GM19238 (cell line): ENCODE measurements around the gene PDK1.
A peak's percentile ranks its signal among the peaks of the same experiment; 100 is the strongest.
"Not testable (repeated sequence)": the region's sequence is repeated elsewhere in the genome, so short reads cannot be mapped to it uniquely, and the experiment has no call there.

ENCODE experiments used
- DNase-seq: peaks from one replicate; pipeline ENCODE4 v3.0.0; 2011; ENCODE audit warnings: low spot score; ENCODE audit not compliant: insufficient read length

The PDK1 gene

DNA sequence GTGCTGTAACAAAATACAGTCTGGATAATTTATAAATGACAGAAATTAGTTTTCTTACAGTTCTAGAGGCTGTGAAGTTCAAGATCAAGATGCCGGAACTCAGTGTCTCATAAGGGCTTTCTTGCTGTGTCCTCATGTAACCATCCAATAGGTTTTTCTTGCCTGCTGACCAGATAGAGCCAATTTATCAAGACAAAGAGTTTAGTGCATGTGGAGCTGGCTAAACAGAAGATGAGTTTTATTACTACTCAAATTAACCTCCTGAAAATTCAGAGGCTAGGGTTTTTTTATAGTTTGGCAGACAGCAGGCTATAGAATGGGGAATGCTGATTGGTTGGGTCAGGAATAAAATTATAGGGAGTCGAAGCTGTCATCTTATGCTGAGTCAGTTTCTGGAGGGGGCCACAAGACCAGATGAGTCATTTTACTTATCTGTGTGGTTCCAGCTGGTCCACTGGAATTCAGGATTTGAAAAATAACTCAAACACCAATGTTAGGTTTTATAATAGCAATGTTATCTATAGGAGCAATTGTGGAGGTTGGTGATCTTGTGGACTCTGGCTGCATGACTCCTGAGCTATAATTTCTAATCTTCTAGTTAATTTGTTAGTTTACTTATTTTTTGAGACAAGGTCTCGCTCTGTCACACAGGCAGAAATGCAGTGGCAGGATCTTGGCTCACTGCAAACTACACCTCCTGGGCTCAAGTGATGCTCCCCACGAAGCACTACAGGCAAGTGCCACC, 3.2 kb upstream of the PDK1 start:
- DNase-seq, result no peak

- no peak for DNase-seq
These were observed 1.3 kb upstream of the PDK1 start for GRCh38 chr2:172554352-172555271.

GRCh38 chr2:172555272-172555521, 693 bp upstream of the PDK1 start:
- DNase-seq, result no peak

GRCh38 chr2:172556284-172557033, 569 bp downstream of the PDK1 start:
- peak; percentile 63 for DNase-seq

- DNase-seq, result no peak
These were observed 2.5 kb downstream of the PDK1 start for GRCh38 chr2:172558372-172558771.

GRCh38 chr2:172560721-172561120, 4.8 kb downstream of the PDK1 start:
- no peak for DNase-seq

DNA sequence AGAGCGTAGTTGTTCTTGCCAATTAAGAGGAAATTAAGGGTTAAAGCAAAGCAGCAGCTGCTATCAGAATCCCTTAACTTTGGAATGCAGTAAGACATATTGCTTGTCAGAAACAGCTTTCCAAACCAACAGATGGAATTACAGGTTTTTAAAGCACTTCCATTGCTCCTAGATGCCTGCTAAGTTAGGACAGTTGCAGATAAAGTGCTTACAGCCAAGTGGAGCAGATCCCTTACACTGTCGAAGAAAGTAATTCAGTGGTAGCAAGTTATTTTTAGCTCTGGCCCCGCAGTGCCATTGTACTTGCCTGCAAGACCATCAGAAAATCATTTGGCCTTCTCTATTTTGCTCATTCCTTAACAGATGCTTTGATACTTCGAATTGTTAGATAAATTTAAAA, 5.4 kb downstream of the PDK1 start:
- no peak for DNase-seq

- no peak for DNase-seq
These were observed 6.4 kb downstream of the PDK1 start for GRCh38 chr2:172562298-172562697.

DNA sequence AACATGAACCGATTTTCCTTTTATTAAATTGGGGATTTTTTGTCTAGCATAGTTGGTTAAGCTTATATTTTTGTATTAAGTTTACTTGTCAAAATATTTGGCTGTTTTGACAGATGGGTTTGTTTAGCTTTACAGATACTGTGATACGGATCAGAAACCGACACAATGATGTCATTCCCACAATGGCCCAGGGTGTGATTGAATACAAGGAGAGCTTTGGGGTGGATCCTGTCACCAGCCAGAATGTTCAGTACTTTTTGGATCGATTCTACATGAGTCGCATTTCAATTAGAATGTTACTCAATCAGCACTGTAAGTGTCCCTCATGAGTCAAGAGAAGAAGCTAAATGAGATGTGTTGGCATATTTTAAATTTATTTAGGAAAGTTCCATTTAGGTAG, 8.5 kb downstream of the PDK1 start:
- no peak for DNase-seq

- no peak for DNase-seq
These were observed 15.4 kb downstream of the PDK1 start for GRCh38 chr2:172571245-172571644.

DNA sequence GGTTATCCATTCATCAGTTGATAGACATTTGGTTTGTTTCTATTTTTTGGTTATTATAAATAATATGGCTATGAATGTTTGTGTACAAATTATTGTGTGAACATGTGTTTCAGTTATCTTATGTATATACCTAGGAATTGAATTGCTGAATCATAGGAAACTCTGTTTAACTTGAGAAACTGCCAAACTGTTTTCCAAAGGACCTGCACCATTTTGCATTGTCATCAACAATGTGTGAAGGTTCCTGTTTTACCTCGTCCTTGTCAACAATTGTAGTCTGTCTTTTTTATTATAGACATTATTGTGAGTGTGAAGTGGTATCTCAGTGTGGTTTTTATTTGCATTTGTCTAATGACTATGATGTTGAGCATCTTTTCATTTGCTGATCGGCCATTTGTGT, 17.1 kb downstream of the PDK1 start:
- DNase-seq, result no peak

GRCh38 chr2:172574965-172575364, 19.1 kb downstream of the PDK1 start:
- DNase-seq, result no peak

DNA sequence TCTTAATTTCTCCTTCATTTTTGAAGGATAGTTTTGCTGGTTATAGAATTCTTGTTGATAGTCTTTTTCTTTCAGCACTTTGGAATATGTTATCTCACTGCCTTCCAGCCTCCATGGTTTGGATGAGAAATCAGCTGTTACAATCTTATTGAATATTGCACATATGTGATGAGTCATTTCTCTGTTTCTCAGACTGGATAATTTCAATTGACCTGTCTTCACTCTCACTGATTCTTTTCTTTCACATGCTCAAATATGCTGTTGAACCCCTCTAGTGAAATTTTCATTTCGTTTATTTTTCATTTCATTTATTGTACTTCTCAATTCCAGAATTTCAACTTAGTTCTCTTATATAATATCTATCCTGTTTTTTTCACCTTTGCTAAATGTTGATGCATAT, 22.2 kb downstream of the PDK1 start:
- DNase-seq, result no peak

DNA sequence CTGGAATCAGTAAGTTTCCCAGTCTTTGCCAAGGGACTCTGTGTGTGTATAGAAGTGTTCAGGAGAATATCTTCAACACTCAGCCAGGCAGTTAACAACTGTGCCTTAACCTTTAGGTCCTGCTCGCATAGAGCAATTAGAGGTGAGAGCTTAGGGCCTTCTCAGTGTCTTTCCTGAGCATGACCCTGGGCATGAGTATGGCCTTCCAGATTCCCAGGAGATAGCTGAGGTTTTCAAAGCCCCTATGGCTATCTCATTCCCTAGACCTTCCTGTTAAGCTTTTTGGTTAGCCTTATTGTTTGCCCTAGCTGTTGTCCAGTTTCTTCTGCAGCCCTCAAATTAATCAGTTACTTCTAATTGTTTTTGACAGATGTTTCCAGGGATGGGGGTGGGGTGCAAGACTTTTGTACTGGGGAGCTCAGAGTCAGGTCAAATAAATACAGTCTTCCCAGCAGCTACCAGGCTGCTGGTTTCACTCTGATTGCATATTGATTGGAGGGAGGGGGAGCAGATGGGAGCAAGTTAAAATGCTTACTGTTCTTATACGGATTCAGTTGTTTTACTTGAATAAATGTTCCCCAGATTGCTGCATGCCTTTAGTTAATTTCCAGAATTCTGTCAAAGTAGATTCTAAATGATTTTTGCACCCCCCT, 23.1 kb downstream of the PDK1 start:
- no peak for DNase-seq

- DNase-seq, result no peak
These were observed 24.7 kb downstream of the PDK1 start for GRCh38 chr2:172580544-172580943.

- DNase-seq, result no peak
These were observed 26.8 kb downstream of the PDK1 start for GRCh38 chr2:172582656-172583055.

GRCh38 chr2:172586245-172586891, 30.5 kb downstream of the PDK1 start:
- no peak for DNase-seq

- not testable (repeated sequence) for DNase-seq
These were observed 31.3 kb downstream of the PDK1 start for GRCh38 chr2:172587231-172587630.

DNA sequence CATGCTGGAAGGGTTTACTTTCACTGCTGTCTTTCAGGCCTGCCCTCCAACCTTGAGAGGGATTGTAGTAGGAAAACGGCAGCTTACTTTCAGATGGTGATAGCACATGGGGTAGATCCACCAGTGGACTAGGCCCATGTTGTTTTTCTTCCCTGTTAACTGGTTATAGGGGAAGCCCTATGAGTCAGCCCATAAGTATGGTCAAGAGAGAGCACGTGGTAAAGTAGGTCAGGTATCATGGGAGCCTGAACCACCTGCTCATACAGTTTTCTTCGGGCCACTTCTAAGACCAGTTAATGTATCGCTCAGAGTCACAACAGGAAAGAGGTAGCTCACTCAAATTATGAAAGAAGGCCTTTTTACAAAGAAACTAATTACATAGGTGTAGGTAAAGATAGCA, 33.0 kb downstream of the PDK1 start:
- no peak for DNase-seq

- not testable (repeated sequence) for DNase-seq
These were observed 35.5 kb downstream of the PDK1 start for GRCh38 chr2:172591386-172591785.

GRCh38 chr2:172592190-172592589, 36.3 kb downstream of the PDK1 start:
- DNase-seq, result not testable (repeated sequence)
